ENCODE results near the gene TVP23B.
"Not testable (repeated sequence)": the region's sequence is repeated elsewhere in the genome, so short reads cannot be mapped to it uniquely, and the experiment has no call there.

DNA sequence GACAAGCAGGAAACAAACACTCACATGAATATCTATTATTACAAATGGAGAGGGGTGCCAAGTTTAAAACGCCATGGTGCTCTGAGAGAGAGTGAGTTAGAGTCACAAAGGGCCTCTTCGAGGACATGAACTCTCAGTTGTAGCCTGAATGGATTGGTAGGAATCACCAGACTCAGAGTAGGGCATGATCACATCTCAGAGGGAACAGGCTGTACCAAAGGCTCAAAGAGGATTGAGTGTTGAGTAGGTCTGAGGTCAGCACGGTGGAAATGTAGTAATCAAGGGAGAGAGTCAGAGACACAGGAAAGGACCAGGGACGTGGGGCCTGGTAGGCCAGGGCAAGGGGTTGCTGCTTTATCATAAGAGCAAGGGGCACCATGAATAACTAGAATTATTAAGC, 47.6 kb upstream of the TVP23B start:
- TF ChIP-seq, protein P1, sequence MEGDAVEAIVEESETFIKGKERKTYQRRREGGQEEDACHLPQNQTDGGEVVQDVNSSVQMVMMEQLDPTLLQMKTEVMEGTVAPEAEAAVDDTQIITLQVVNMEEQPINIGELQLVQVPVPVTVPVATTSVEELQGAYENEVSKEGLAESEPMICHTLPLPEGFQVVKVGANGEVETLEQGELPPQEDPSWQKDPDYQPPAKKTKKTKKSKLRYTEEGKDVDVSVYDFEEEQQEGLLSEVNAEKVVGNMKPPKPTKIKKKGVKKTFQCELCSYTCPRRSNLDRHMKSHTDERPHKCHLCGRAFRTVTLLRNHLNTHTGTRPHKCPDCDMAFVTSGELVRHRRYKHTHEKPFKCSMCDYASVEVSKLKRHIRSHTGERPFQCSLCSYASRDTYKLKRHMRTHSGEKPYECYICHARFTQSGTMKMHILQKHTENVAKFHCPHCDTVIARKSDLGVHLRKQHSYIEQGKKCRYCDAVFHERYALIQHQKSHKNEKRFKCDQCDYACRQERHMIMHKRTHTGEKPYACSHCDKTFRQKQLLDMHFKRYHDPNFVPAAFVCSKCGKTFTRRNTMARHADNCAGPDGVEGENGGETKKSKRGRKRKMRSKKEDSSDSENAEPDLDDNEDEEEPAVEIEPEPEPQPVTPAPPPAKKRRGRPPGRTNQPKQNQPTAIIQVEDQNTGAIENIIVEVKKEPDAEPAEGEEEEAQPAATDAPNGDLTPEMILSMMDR (IDR thresholded peaks at IDR 0.05): not testable (repeated sequence)
- not testable (repeated sequence) for TF ChIP-seq ZFX (IDR thresholded peaks at IDR 0.05; ENCODE audit: borderline replicate concordance)

Measured in 22Rv1 (cell line).